SK-N-SH treated with all-trans-retinoic acid at 6 μM for 48 hours (cell line): ENCODE measurements around the gene CWC15.
"Not testable (repeated sequence)": the region's sequence is repeated elsewhere in the genome, so short reads cannot be mapped to it uniquely, and the experiment has no call there.

Source experiments
- ATAC-seq: fragments of 200-7000 bp; cut with Tn5 transposase; 3 replicates; pipeline ENCODE4 v1.9.1; 2020; ENCODE audit warnings: mild to moderate bottlenecking, moderate library complexity
- BACH2 ChIP-seq: fragments of 250-450 bp; sonication (Bioruptor Pico); IDR thresholded peaks from 2 replicates; pipeline ENCODE4 v1.9.0; 2021; ENCODE audit warnings: mild to moderate bottlenecking, borderline replicate concordance
- CREB5 ChIP-seq: fragments of 250-450 bp; sonication (Bioruptor Pico); IDR thresholded peaks from 2 replicates; pipeline ENCODE4 v1.5.1; 2020; ENCODE audit warnings: low read depth, mild to moderate bottlenecking, moderate library complexity
- CSDC2 ChIP-seq: fragments of 250-450 bp; sonication (Bioruptor Pico); IDR thresholded peaks from 2 replicates; pipeline ENCODE4 v1.5.0; 2020; ENCODE audit warnings: mild to moderate bottlenecking, moderate library complexity
- CSRNP3 ChIP-seq: fragments of 250-450 bp; sonication (Bioruptor Pico); IDR thresholded peaks from 2 replicates; pipeline ENCODE4 v1.5.1; 2021; ENCODE audit warnings: mild to moderate bottlenecking, moderate library complexity
- ESRRG ChIP-seq: fragments of 250-450 bp; sonication (Bioruptor Pico); IDR thresholded peaks from 2 replicates; pipeline ENCODE4 v1.6.1; 2021; ENCODE audit warnings: mild to moderate bottlenecking
- OSR1 ChIP-seq: fragments of 250-450 bp; sonication (Bioruptor Pico); IDR thresholded peaks from 2 replicates; pipeline ENCODE4 v1.8.0; 2022; ENCODE audit warnings: moderate library complexity, mild to moderate bottlenecking, inconsistent platforms
- PATZ1 ChIP-seq: fragments of 250-450 bp; sonication (Bioruptor Pico); IDR thresholded peaks from 2 replicates; pipeline ENCODE4 v1.8.0; 2020; ENCODE audit warnings: mild to moderate bottlenecking, moderate library complexity, borderline replicate concordance
- POU6F1 ChIP-seq: fragments of 250-450 bp; sonication (Bioruptor Pico); IDR thresholded peaks from 2 replicates; pipeline ENCODE4 v1.8.0; 2021; ENCODE audit warnings: low read depth, mild to moderate bottlenecking, moderate library complexity, borderline replicate concordance
- PPARA ChIP-seq: fragments of 250-450 bp; sonication (Bioruptor Pico); IDR thresholded peaks from 2 replicates; pipeline ENCODE4 v1.5.0; 2020; ENCODE audit warnings: mild to moderate bottlenecking, borderline replicate concordance
- RARB ChIP-seq: fragments of 250-450 bp; sonication (Bioruptor Pico); IDR thresholded peaks from 2 replicates; pipeline ENCODE4 v1.8.0; 2021; ENCODE audit warnings: mild to moderate bottlenecking, moderate library complexity
- SNAI2 ChIP-seq: fragments of 250-450 bp; sonication (Bioruptor Pico); IDR thresholded peaks from 2 replicates; pipeline ENCODE4 v1.5.0; 2020; ENCODE audit warnings: mild to moderate bottlenecking, moderate library complexity
- TCF4 ChIP-seq: fragments of 250-450 bp; sonication (Bioruptor Pico); IDR thresholded peaks from 2 replicates; pipeline ENCODE4 v1.8.0; 2021; ENCODE audit warnings: mild to moderate bottlenecking, moderate library complexity, borderline replicate concordance
- TOX ChIP-seq: fragments of 250-450 bp; sonication (Bioruptor Pico); IDR thresholded peaks from 2 replicates; pipeline ENCODE4 v1.8.0; 2021; ENCODE audit warnings: mild to moderate bottlenecking, moderate library complexity, borderline replicate concordance
- TSHZ2 ChIP-seq: fragments of 250-450 bp; sonication (Bioruptor Pico); IDR thresholded peaks from 2 replicates; pipeline ENCODE4 v1.5.0; 2020; ENCODE audit warnings: mild to moderate bottlenecking, moderate library complexity
- ZC3H10 ChIP-seq: fragments of 250-450 bp; sonication (Bioruptor Pico); IDR thresholded peaks from 2 replicates; pipeline ENCODE4 v1.5.1; 2021; ENCODE audit warnings: mild to moderate bottlenecking, moderate library complexity
- ZFP3 ChIP-seq: fragments of 250-450 bp; sonication (Bioruptor Pico); IDR thresholded peaks from 2 replicates; pipeline ENCODE4 v1.5.0; 2020; ENCODE audit warnings: mild to moderate bottlenecking, moderate library complexity
- ZFP30 ChIP-seq: fragments of 450-650 bp; formaldehyde crosslinking; IDR thresholded peaks from 2 replicates; pipeline ENCODE4 v1.5.0; 2022; ENCODE audit warnings: mild to moderate bottlenecking, moderate library complexity
- ZNF565 ChIP-seq: fragments of 450-650 bp; formaldehyde crosslinking; conservative IDR thresholded peaks from 2 replicates; pipeline ENCODE4 v1.5.0; 2020; ENCODE audit warnings: low read depth, mild to moderate bottlenecking, moderate library complexity
- ZNF70 ChIP-seq: fragments of 450-650 bp; formaldehyde crosslinking; IDR thresholded peaks from 2 replicates; pipeline ENCODE4 v1.5.0; 2020; ENCODE audit warnings: mild to moderate bottlenecking, moderate library complexity
- ZNF8 ChIP-seq: fragments of 450-650 bp; formaldehyde crosslinking; IDR thresholded peaks from 2 replicates; pipeline ENCODE4 v1.5.0; 2020; ENCODE audit warnings: mild to moderate bottlenecking, moderate library complexity

Gene CWC15

GRCh38 chr11:94922321-94923003 lies 50.9 kb downstream of the CWC15 start:
- ATAC-seq, result no peak
- no peak for TF ChIP-seq OSR1
- no peak for TF ChIP-seq ZNF70 (CRISPR knock-in tag)

- no peak for ATAC-seq
- TF ChIP-seq ZNF8 (CRISPR knock-in tag) (no peak), ZFP3 (CRISPR knock-in tag) (no peak), BACH2 (CRISPR knock-in tag) (no peak), ZFP30 (CRISPR knock-in tag) (no peak), CSDC2 (CRISPR knock-in tag) (no peak), ZNF565 (no peak), TOX (CRISPR knock-in tag) (no peak), ESRRG (no peak), SNAI2 (CRISPR knock-in tag) (no peak), CSRNP3 (CRISPR knock-in tag) (no peak), PPARA (CRISPR knock-in tag) (no peak), CREB5 (CRISPR knock-in tag) (no peak), TSHZ2 (no peak), POU6F1 (CRISPR knock-in tag) (no peak)
Observed at GRCh38 chr11:94920311-94920710, 53.0 kb downstream of the CWC15 start.

- ATAC-seq, result not testable (repeated sequence)
Observed at GRCh38 chr11:94913718-94914394, 59.5 kb downstream of the CWC15 start.

- ATAC-seq, result no peak
- TF ChIP-seq TCF4 (CRISPR knock-in tag), result no peak
- no peak for TF ChIP-seq SNAI2 (CRISPR knock-in tag)
- TF ChIP-seq ZC3H10 (CRISPR knock-in tag), result no peak
- TF ChIP-seq ESRRG, result no peak
- TF ChIP-seq OSR1, result no peak
- TF ChIP-seq RARB (CRISPR knock-in tag), result no peak
- no peak for TF ChIP-seq CREB5 (CRISPR knock-in tag)
- TF ChIP-seq PATZ1 (CRISPR knock-in tag), result no peak
- no peak for TF ChIP-seq ZNF565
- TF ChIP-seq ZNF8 (CRISPR knock-in tag), result no peak
Observed at GRCh38 chr11:94912806-94913205, 60.5 kb downstream of the CWC15 start.
